GM23248 (cell line): ENCODE data around the gene ENAH.

ENCODE experiments used
- EZH2 ChIP-seq: fragments of 200-600 bp; sonication (generic); IDR thresholded peaks from 2 replicates; pipeline ENCODE4 v1.6.1; 2018; ENCODE audit warnings: antibody characterized with exemption, mild to moderate bottlenecking; ENCODE audit not compliant: insufficient read depth, poor library complexity, severe bottlenecking
- EZH2phosphoT487 ChIP-seq: fragments of 200-600 bp; sonication (generic); IDR thresholded peaks from 2 replicates; pipeline ENCODE4 v1.6.1; 2018; ENCODE audit warnings: antibody characterized with exemption, moderate library complexity, mild to moderate bottlenecking, low read depth; ENCODE audit not compliant: insufficient read depth

DNA sequence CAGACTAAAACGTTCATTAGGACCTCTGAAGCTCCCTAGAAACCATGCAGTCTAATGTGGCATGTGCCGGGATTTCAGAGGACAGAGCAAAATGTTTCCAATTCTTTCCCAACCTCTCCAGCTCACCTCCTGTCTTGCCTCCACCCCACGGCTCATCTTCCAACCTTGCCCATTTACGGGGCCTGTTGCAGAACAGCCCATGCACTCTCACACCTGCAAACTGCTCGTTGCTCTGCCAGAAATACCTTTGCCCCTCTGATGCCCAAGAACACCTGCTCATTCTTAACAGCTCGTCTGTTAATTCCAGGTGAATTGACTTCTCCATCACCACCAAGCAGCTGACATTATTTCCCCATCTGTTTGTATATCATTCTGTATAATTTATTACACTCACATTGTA is 171.2 kb downstream of the ENAH start:
- no peak for TF ChIP-seq EZH2
- TF ChIP-seq EZH2phosphoT487 = no peak
